GM12801 (cell line): ENCODE data around the gene FNTB.

Experiments used
- TF ChIP-seq, protein P1 (sequence below): IDR thresholded peaks from one replicate; pipeline ENCODE4 v1.5.1; 2011; ENCODE audit warnings: control low read depth; ENCODE audit not compliant: insufficient read length; ENCODE audit errors: extremely low read depth

The FNTB gene

GRCh38 chr14:64997108-64997794, 10.6 kb downstream of the FNTB start:
- TF ChIP-seq, protein P1, sequence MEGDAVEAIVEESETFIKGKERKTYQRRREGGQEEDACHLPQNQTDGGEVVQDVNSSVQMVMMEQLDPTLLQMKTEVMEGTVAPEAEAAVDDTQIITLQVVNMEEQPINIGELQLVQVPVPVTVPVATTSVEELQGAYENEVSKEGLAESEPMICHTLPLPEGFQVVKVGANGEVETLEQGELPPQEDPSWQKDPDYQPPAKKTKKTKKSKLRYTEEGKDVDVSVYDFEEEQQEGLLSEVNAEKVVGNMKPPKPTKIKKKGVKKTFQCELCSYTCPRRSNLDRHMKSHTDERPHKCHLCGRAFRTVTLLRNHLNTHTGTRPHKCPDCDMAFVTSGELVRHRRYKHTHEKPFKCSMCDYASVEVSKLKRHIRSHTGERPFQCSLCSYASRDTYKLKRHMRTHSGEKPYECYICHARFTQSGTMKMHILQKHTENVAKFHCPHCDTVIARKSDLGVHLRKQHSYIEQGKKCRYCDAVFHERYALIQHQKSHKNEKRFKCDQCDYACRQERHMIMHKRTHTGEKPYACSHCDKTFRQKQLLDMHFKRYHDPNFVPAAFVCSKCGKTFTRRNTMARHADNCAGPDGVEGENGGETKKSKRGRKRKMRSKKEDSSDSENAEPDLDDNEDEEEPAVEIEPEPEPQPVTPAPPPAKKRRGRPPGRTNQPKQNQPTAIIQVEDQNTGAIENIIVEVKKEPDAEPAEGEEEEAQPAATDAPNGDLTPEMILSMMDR, result no peak

DNA sequence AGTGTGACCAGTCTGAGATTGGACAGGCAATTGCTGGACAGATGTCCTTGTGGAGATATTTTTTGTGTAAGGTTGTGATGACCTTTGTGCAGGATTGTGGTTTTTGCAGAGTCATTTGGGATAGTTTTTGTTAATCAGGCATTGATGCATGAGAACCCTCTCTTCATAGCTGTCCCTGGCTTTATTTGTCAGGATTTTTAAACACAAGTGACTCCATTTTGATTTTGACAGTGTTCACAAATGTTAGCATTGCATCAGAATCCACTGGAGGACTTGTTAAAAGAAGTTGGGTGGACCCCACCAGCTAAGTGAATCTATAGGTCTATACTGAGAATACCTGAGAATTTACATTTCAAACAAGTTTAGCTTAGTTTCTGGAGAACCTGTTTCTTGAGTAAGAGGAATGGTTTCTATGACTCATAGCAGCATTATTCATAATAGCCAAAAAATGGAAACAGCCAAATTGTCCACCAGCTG, 11.8 kb downstream of the FNTB start:
- TF ChIP-seq, protein P1, result no peak

- TF ChIP-seq, protein P1, result no peak
Measured at GRCh38 chr14:65000898-65001591, 14.3 kb downstream of the FNTB start.

DNA sequence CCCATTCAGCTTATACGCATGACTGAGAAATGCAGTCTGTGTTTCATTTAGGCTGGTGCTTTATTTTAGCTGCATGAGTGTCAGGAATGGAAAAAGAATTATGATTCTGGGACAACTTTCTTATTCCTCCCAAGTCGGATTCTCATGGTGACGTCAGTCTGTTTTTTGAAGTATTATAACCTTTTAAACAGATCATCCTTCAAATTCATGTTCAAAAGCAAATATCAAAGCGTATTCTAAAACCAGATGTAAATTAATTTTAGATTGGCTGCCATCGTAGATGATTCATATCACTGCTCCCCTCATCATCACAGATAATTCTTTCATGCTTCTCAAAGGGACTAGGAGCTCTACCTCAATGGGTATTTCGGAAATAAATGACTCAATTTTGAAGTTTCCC, 15.0 kb downstream of the FNTB start:
- TF ChIP-seq, protein P1, result no peak

DNA sequence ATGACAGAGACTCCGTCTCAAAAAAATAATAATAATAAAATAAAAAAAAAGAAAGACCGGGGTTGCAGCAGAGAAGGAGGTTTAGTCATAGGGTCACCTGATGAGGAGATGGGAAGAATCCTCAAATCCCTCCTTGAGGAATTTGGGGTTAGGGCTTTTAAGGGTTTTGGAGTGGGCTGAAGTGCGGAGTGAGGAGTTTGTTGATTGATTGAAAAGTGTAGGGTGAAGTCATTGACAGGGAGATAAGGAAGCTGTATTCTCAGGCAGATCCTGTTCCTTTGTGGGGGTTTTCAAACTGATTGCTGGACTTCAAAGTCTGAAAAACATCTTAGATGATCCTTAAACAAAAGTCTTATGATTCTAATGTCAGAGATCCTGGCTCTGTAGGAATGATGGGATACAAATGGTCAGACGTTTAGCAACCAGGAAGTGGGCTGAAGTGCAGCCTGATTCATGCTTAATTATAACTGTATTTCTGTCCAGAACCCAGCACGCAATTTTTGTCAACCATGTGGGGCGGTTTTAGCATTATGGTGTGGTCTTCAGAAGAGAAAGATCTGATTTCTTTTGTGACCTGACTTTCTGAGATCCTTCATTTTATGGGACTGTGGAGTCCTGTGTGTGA, 16.0 kb downstream of the FNTB start:
- TF ChIP-seq, protein P1, result no peak

DNA sequence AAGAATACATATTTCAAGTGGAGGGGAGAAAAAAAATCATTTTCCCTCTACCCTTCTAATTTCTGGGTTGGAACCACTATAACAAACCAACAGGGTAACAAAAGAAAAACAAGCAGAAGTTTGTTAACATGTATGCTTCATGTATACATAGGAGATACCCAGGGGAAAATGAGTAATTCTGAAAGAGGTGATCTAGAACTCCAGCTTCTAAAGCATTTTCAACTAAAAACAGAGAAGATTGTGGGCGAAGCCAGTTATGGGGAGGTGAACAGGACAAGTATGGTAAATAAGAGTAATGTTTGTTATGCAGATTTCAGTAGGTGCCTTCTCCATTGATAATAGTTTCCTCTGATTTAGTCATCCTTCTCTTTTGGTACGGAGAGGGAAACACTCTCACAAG, 16.7 kb downstream of the FNTB start:
- TF ChIP-seq, protein P1, result no peak

GRCh38 chr14:65006261-65006721, 19.6 kb downstream of the FNTB start:
- TF ChIP-seq, protein P1, result no peak
